ENCODE measurements around the gene CCDC24. TPM values are rescaled to one million over a fixed set of nuclear protein-coding genes. Genes with fewer than 3 reads are reported as not detected.

CCDC24 gene
- total and polyA plus RNA-seq, 9 of the 15 experiments (the other 6 are each of a cell fraction or from before 2014, with no cell fraction given), result 0.31 to 4.5 (median 1.5) TPM

GRCh38 chr1:43974443-43975248, 16.8 kb upstream of the CCDC24 start, which contains the start of gene ATP6V0B (continued):
- TF ChIP-seq, protein P1, sequence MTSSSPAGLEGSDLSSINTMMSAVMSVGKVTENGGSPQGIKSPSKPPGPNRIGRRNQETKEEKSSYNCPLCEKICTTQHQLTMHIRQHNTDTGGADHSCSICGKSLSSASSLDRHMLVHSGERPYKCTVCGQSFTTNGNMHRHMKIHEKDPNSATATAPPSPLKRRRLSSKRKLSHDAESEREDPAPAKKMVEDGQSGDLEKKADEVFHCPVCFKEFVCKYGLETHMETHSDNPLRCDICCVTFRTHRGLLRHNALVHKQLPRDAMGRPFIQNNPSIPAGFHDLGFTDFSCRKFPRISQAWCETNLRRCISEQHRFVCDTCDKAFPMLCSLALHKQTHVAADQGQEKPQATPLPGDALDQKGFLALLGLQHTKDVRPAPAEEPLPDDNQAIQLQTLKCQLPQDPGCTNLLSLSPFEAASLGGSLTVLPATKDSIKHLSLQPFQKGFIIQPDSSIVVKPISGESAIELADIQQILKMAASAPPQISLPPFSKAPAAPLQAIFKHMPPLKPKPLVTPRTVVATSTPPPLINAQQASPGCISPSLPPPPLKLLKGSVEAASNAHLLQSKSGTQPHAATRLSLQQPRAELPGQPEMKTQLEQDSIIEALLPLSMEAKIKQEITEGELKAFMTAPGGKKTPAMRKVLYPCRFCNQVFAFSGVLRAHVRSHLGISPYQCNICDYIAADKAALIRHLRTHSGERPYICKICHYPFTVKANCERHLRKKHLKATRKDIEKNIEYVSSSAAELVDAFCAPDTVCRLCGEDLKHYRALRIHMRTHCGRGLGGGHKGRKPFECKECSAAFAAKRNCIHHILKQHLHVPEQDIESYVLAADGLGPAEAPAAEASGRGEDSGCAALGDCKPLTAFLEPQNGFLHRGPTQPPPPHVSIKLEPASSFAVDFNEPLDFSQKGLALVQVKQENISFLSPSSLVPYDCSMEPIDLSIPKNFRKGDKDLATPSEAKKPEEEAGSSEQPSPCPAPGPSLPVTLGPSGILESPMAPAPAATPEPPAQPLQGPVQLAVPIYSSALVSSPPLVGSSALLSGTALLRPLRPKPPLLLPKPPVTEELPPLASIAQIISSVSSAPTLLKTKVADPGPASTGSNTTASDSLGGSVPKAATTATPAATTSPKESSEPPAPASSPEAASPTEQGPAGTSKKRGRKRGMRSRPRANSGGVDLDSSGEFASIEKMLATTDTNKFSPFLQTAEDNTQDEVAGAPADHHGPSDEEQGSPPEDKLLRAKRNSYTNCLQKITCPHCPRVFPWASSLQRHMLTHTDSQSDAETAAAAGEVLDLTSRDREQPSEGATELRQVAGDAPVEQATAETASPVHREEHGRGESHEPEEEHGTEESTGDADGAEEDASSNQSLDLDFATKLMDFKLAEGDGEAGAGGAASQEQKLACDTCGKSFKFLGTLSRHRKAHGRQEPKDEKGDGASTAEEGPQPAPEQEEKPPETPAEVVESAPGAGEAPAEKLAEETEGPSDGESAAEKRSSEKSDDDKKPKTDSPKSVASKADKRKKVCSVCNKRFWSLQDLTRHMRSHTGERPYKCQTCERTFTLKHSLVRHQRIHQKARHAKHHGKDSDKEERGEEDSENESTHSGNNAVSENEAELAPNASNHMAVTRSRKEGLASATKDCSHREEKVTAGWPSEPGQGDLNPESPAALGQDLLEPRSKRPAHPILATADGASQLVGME (CRISPR knock-in tag; IDR thresholded peaks at IDR 0.05), result 0 out of 2 replicates have a peak, but pooled peaks have one; percentile 14
- TF ChIP-seq, protein P2, sequence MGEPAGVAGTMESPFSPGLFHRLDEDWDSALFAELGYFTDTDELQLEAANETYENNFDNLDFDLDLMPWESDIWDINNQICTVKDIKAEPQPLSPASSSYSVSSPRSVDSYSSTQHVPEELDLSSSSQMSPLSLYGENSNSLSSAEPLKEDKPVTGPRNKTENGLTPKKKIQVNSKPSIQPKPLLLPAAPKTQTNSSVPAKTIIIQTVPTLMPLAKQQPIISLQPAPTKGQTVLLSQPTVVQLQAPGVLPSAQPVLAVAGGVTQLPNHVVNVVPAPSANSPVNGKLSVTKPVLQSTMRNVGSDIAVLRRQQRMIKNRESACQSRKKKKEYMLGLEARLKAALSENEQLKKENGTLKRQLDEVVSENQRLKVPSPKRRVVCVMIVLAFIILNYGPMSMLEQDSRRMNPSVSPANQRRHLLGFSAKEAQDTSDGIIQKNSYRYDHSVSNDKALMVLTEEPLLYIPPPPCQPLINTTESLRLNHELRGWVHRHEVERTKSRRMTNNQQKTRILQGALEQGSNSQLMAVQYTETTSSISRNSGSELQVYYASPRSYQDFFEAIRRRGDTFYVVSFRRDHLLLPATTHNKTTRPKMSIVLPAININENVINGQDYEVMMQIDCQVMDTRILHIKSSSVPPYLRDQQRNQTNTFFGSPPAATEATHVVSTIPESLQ (CRISPR knock-in tag; IDR thresholded peaks at IDR 0.05), result peak; percentile 92; the same call in 1 of the 2 replicates
- peak; percentile 81; the same call in 1 of the 2 replicates for TF ChIP-seq RB1 (IDR thresholded peaks at IDR 0.05; ENCODE audit: low read depth)
- peak; percentile 95 for TF ChIP-seq POLR2G (IDR thresholded peaks at IDR 0.05; ENCODE audit: low read depth, low read length)
- TF ChIP-seq, protein P3, sequence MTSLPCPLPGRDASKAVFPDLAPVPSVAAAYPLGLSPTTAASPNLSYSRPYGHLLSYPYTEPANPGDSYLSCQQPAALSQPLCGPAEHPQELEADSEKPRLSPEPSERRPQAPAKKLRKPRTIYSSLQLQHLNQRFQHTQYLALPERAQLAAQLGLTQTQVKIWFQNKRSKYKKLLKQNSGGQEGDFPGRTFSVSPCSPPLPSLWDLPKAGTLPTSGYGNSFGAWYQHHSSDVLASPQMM (CRISPR knock-in tag; IDR thresholded peaks at IDR 0.05), result no peak
- peak; percentile 52 for TF ChIP-seq ZNF316 (IDR thresholded peaks at IDR 0.05)
- TF ChIP-seq, protein P4, sequence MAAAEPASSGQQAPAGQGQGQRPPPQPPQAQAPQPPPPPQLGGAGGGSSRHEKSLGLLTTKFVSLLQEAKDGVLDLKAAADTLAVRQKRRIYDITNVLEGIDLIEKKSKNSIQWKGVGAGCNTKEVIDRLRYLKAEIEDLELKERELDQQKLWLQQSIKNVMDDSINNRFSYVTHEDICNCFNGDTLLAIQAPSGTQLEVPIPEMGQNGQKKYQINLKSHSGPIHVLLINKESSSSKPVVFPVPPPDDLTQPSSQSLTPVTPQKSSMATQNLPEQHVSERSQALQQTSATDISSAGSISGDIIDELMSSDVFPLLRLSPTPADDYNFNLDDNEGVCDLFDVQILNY (CRISPR knock-in tag; IDR thresholded peaks at IDR 0.05), result peak; percentile 96
- no peak for TF ChIP-seq RBM25 (IDR thresholded peaks at IDR 0.05; ENCODE audit: low read depth, low read length, severe bottlenecking)
- TF ChIP-seq NEUROD1 (IDR thresholded peaks at IDR 0.05; ENCODE audit: borderline replicate concordance, low read depth, low read length, partially characterized antibody), result no peak
- TF ChIP-seq, protein P5, sequence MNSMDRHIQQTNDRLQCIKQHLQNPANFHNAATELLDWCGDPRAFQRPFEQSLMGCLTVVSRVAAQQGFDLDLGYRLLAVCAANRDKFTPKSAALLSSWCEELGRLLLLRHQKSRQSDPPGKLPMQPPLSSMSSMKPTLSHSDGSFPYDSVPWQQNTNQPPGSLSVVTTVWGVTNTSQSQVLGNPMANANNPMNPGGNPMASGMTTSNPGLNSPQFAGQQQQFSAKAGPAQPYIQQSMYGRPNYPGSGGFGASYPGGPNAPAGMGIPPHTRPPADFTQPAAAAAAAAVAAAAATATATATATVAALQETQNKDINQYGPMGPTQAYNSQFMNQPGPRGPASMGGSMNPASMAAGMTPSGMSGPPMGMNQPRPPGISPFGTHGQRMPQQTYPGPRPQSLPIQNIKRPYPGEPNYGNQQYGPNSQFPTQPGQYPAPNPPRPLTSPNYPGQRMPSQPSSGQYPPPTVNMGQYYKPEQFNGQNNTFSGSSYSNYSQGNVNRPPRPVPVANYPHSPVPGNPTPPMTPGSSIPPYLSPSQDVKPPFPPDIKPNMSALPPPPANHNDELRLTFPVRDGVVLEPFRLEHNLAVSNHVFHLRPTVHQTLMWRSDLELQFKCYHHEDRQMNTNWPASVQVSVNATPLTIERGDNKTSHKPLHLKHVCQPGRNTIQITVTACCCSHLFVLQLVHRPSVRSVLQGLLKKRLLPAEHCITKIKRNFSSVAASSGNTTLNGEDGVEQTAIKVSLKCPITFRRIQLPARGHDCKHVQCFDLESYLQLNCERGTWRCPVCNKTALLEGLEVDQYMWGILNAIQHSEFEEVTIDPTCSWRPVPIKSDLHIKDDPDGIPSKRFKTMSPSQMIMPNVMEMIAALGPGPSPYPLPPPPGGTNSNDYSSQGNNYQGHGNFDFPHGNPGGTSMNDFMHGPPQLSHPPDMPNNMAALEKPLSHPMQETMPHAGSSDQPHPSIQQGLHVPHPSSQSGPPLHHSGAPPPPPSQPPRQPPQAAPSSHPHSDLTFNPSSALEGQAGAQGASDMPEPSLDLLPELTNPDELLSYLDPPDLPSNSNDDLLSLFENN (IDR thresholded peaks at IDR 0.05; ENCODE audit: low read depth in 2 of 2, low read length in 2 of 2), result no peak; a peak in 1 of 4 replicates
- TF ChIP-seq POLR2A (conservative IDR thresholded peaks at IDR 0.05), result peak; percentile 81
